AG08396 (cell line): ENCODE data around the gene STON2.

ENCODE experiments used
- DNase-seq: peaks from one replicate; pipeline ENCODE4 v3.0.0; 2012; ENCODE audit warnings: low spot score, mixed read lengths

Gene STON2

GRCh38 chr14:81301813-81302212 lies 98.3 kb downstream of the STON2 start:
- no peak for DNase-seq

DNA sequence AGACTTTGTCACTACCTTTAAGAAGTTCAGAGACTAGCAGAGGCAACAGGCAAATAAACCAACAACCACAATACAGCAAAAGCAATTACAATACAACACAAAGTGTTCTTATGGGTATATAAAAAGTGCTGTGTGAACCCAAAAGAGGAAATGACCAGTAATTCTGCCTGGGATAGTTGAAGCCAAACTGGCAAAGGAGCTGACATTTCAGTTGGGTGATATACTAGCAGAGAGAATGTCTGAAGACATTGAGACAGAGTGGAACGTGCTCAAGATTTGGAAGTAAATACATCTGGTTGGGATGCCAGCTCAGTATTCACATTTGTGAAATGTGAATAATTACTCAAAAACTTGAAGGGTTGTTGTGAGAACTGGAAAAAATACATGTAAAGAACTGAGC lies 98.8 kb downstream of the STON2 start:
- no peak for DNase-seq

DNA sequence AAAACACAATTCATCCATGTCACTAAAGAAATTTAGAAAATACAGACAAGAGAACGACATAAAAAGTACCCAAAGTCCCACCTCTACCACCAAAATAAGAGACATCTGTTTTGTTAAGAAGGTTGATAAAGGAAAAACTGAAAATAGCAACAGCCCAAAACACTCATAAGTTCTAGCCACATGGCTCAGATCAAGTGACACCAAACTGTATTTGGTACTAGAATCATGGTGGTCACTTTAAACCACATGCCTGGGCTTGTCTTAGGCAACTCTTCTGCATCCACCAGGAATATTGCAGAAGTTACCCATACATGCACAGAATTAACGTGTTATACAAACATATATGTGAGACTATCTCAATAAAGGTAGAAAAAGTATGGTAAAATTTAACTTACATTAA lies 101.2 kb downstream of the STON2 start:
- no peak for DNase-seq

DNA sequence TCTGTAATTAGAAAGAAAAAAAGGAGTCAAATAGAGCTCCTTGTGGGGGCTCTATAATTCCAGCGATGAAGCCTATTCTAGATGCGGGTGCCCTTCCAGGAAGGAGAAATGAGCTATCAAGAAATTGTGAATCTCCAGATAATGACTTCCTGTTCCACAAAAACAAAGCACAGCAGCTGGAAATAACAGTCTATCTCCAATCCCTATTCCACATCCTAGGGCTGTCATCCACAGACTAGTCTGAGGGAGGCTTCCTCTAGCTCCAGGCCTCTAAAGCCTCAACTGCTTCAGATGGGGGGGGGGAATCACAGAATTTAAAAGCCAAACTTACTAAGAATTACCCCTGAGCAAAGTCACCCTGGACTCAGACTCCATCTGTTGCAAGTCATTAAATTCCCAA lies 102.0 kb downstream of the STON2 start:
- no peak for DNase-seq

- no peak for DNase-seq
Measured at GRCh38 chr14:81295958-81296923, 103.9 kb downstream of the STON2 start.

GRCh38 chr14:81289516-81289915 lies 110.6 kb downstream of the STON2 start:
- DNase-seq = no peak

GRCh38 chr14:81286574-81287370 lies 113.4 kb downstream of the STON2 start:
- no peak for DNase-seq

DNA sequence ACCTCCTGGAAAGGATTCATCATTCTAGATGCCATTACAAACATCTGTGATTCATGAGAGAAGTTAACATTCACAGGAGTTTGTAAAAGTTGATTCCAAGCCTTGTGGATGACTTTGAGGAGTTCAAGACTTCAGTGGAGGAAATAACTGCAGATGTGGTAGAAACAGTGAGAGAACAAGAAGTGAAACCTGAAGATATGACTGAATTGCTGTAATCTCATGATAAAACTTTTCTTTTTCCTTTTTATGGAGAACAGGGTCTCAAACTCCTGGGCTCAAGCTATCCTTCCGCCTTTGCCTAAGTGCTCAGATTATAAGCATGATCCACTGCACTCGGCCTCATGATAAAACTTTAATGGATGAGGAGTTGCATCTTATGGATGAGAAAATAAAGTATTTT lies 114.9 kb downstream of the STON2 start:
- DNase-seq = no peak

GRCh38 chr14:81281332-81281731 lies 118.8 kb downstream of the STON2 start:
- no peak for DNase-seq

GRCh38 chr14:81280136-81280791 lies 119.9 kb downstream of the STON2 start:
- DNase-seq = no peak

DNA sequence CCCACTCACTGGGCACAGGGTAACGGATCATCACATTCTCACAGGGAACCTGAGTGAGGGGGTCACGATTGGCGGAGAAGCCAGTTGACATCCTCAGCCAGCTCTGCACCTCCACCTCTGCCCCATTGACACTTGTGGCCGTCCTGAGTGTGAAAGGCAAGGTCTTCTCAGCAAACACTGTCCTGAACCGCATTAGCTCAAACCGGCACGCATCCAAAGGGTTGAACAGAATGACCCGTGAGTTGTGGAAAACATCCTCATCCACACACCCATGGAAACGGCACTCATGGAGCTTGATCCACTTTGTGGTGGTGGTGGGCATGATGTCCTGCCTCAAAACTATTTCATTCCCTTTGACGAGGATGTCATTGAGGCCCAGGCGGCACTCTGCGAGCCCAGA lies 123.0 kb downstream of the STON2 start:
- DNase-seq = no peak

GRCh38 chr14:81276073-81277069 lies 123.8 kb downstream of the STON2 start:
- DNase-seq = no peak

- DNase-seq = no peak
Measured at GRCh38 chr14:81275305-81276072, 124.6 kb downstream of the STON2 start.

- no peak for DNase-seq
Measured at GRCh38 chr14:81273961-81274575, 126.1 kb downstream of the STON2 start.

GRCh38 chr14:81273521-81273920 lies 126.6 kb downstream of the STON2 start:
- DNase-seq = no peak

GRCh38 chr14:81272317-81272716 lies 127.8 kb downstream of the STON2 start:
- no peak for DNase-seq

DNA sequence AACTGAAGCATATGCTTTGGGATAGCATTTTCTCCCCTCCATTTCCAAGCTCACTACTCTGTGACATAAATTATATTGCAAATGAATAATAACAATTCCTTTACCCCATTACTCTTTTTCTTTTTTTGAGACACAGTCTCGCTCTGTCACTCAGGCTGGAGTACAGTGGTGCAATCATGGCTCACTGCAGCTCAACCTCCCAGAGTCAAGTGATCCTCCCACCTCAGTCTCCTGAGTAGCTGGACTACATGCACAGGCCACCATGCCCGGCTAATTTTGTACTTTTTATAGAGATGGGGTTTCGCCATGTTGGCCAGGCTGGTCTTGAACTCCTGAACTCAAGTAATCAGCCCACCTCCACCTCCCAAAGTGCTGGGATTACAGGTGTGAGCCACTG lies 130.1 kb downstream of the STON2 start:
- no peak for DNase-seq

DNA sequence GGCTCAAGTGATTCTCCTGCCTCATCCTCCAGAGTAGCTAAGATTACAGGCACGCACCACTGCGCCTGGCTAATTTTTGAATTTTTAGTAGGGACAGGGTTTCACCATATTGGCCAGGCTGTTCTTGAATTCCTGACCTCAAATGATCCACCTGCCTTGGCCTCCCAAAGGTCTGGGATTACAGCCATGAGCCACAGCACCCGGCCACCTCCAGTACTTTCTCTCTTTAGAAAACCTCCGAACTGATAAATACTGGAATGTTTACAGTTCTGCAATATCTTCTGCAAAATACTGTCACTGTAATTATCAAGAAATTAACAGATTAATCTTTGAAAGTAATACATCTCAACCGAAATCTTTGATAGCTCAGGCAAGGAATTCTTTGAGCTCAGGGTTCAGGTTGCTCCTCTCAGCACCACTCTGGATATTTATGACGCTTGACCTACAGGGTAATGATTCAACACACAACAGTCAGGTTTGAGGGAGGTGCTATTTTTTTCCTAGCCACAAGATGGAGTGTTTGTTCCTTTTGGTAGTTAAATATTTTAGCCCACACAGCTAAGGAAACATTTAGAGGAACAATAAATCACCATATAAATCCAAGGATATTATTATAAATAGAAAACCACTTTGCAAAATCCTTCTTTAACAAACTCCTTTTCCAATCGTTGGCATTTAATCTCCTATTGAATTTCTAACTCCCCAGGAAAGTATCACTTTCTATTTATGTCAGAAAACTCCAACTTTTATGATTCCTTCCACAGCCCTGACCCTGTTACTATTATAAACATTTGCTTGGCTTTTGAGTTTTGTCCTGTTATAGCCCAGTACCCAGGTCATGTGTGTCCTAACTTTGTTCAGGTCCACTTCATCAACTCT lies 130.8 kb downstream of the STON2 start:
- peak; percentile 76 for DNase-seq

- no peak for DNase-seq
Measured at GRCh38 chr14:81268016-81268416, 132.1 kb downstream of the STON2 start.
